Esophagus squamous epithelium (tissue), 4 donors: Measurements from ENCODE around the gene NSFL1C.

Source experiments
- CTCF ChIP-seq, 6 experiments: fragments of 450-650 bp in 4 of 6; fragments of 200-600 bp in 2 of 6; sonication (generic) in 2 of 6; IDR thresholded peaks; one replicate each; pipeline ENCODE4 v1.5.1; 2016 to 2019; ENCODE audit warnings: antibody characterized with exemption in 6 of 6, mild to moderate bottlenecking in 4 of 6, moderate library complexity in 4 of 6
- POLR2A ChIP-seq, 4 donors: fragments of 450-650 bp; IDR thresholded peaks; one replicate each; pipeline ENCODE4 v1.6.1; 2017; ENCODE audit warnings: antibody characterized with exemption in 4 of 4, mild to moderate bottlenecking in 4 of 4, moderate library complexity in 3 of 4

DNA sequence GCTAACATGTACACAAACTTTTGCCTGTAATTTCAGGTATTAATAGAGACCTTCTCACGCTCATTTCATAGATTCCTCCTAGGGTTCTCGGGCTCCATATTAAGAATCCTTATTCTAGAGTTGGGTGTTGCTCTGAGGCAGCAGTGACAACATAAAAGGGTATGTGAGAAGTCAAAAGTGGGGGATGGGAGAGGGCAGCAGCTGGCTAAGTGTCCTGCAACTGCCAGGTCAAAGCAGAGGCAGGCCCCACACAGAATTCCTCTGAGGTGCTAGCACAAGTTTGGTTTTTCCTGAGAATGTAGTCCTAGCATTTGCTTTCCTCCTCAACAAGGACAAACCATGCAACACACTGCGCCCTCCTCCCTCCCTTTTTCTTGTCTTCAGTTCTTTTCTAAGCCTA, 4.6 kb downstream of the NSFL1C start:
- TF ChIP-seq CTCF (IDR thresholded peaks at IDR 0.05) (no peak), POLR2A (IDR thresholded peaks at IDR 0.05) (no peak)
